Naive thymus-derived CD4-positive, alpha-beta T cell (primary cell): ENCODE measurements around the gene C11orf91. TPM values are rescaled to one million over a fixed set of nuclear protein-coding genes. Genes with fewer than 3 reads are reported as not detected.
"Not testable (repeated sequence)": the region's sequence is repeated elsewhere in the genome, so short reads cannot be mapped to it uniquely, and the experiment has no call there.

Source experiments
- ATAC-seq: fragments of 150-1000 bp; cut with Tn5 transposase; 2 replicates; pipeline ENCODE4 v1.10.0; 2021; ENCODE audit warnings: mild to moderate bottlenecking, moderate library complexity
- CTCF ChIA-PET: fragments of 350-600 bp; sonication (Branson Sonifier 250); formaldehyde crosslinking; loops from one replicate; lab custom pipeline; 2021; ENCODE audit warnings: antibody characterized with exemption; lab: Charles Lee
- POLR2A ChIA-PET: fragments of 350-600 bp; sonication (Branson Sonifier 250); formaldehyde crosslinking; loops from one replicate; lab custom pipeline; 2021; ENCODE audit warnings: antibody characterized with exemption, inconsistent platforms; lab: Charles Lee
- DNase-seq, 9 donors: peaks; one replicate each; pipeline versions ENCODE4 v3.0.0 to v3.0.0-alpha.2; 2020 to 2022; ENCODE audit warnings: mixed read lengths in 1 of 9
- H3K27ac ChIP-seq: one replicate; pipeline ENCODE4 v1.7.0; 2013; ENCODE audit warnings: mild to moderate bottlenecking, low read depth, low read length, moderate library complexity
- H3K27me3 ChIP-seq, 2 donors: one replicate each; pipeline ENCODE4 v1.7.0; 2013; ENCODE audit warnings: low read length in 2 of 2, mild to moderate bottlenecking in 2 of 2, moderate library complexity in 2 of 2; ENCODE audit not compliant: control insufficient read depth in 2 of 2, insufficient read depth in 2 of 2
- H3K36me3 ChIP-seq, 3 experiments: 1 replicate in 2 of 3; 2 replicates in 1 of 3; pipeline ENCODE4 v1.7.0; 2013; ENCODE audit warnings: low read length in 3 of 3, mild to moderate bottlenecking in 3 of 3, moderate library complexity in 1 of 3; ENCODE audit not compliant: insufficient read depth in 3 of 3, control insufficient read depth in 2 of 3
- H3K4me1 ChIP-seq, 2 donors: one replicate each; pipeline ENCODE4 v1.7.0; 2013; ENCODE audit warnings: low read length in 2 of 2, mild to moderate bottlenecking in 2 of 2, moderate library complexity in 1 of 2; ENCODE audit not compliant: control insufficient read depth in 2 of 2, insufficient read depth in 2 of 2
- H3K4me3 ChIP-seq: 2 replicates; pipeline ENCODE4 v1.7.0; 2013; ENCODE audit warnings: mild to moderate bottlenecking, low read length
- H3K9me3 ChIP-seq, 3 experiments: 1 replicate in 2 of 3; 2 replicates in 1 of 3; pipeline ENCODE4 v1.7.0; 2013; ENCODE audit warnings: low read length in 3 of 3; ENCODE audit not compliant: control insufficient read depth in 2 of 3
- H3K27ac Mint-ChIP-seq, 9 donors: one replicate each; pipeline ENCODE4 v1.8.0; 2020 to 2022; ENCODE audit warnings: mixed read lengths in 9 of 9, mild to moderate bottlenecking in 8 of 9, moderate library complexity in 5 of 9, inconsistent platforms in 2 of 9
- H3K27me3 Mint-ChIP-seq, 5 donors: one replicate each; pipeline ENCODE4 v1.8.0; 2021 to 2022; ENCODE audit warnings: mixed read lengths in 5 of 5, mild to moderate bottlenecking in 1 of 5
- H3K36me3 Mint-ChIP-seq, 5 donors: one replicate each; pipeline ENCODE4 v1.8.0; 2020 to 2022; ENCODE audit warnings: mixed read lengths in 5 of 5, mild to moderate bottlenecking in 3 of 5, inconsistent platforms in 1 of 5
- H3K4me1 Mint-ChIP-seq, 7 donors: one replicate each; pipeline ENCODE4 v1.8.0; 2020 to 2022; ENCODE audit warnings: mixed read lengths in 7 of 7, mild to moderate bottlenecking in 3 of 7, inconsistent platforms in 1 of 7
- H3K4me3 Mint-ChIP-seq, 10 donors: one replicate each; pipeline ENCODE4 v1.8.0; 2020 to 2022; ENCODE audit warnings: mild to moderate bottlenecking in 10 of 10, mixed read lengths in 10 of 10, moderate library complexity in 6 of 10, inconsistent platforms in 2 of 10
- H3K9me3 Mint-ChIP-seq, 11 donors: one replicate each; pipeline ENCODE4 v1.8.0; 2020 to 2022; ENCODE audit warnings: mixed read lengths in 11 of 11, mild to moderate bottlenecking in 4 of 11, inconsistent platforms in 1 of 11, moderate library complexity in 1 of 11
- intact Hi-C, 2 donors: fragments of 100-400 bp; cut with micrococcal nuclease; formaldehyde crosslinking; loops; one replicate each; pipeline ENCODE4 v1.15.1; 2023
- polyA plus RNA-seq, 2 donors: library from polyadenylated mRNA; unstranded; fragments of 300-500 nt; fragmentation: Illumina TruSeq; gene quantifications; one replicate each; pipeline ENCODE4 v1.2.3, GENCODE V29; 2021
- total RNA-seq, 6 experiments: library from RNA in 5 of 6; stranded (reverse) in 5 of 6; gene quantifications; 1 replicate in 5 of 6; 2 replicates in 1 of 6; pipeline ENCODE4 v1.2.3 and lab custom pipeline; 2021 to 2026

Gene C11orf91
- total and polyA plus RNA-seq, 7 experiments from 2014 or later: not detected

DNA sequence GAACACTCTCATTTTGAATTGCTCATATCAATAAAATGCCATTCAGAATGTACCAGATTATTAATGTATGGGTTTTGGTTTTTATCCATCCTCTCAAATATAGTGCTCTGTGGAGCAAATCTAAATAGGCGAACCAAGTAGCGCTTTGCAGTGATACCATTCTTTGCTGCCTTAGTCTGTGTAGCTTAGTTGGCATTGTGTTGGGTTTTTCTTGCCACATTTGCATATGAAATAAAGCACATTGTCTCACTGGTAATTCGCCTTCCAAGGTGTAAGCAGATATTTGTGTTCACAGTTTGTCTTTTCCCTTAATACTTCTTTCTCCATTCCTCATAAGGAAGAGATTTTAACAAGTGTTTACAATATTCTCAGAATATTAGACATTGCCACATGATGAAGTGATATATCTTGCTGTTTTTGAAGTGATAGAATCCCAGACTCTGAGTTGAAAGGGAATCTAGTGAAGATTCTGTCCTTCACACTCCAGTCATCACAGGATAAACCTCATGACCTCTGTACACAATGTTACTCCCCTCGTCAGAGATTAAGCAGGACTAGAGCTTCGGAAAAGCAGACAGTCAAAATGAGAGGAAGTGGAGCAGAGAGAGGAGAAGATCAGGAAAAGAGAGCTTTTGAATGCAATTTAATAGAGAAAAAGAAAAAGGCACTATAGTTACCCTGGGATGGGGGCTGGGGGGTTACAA lies 16.5 kb downstream of the C11orf91 start:
- no peaks in the 10 kb centered on the region for H3K9me3 ChIP-seq
- ATAC-seq (no peak), DNase-seq (no peak)
- H3K4me3 Mint-ChIP-seq: no peak overlapping the region
- no peaks in the 10 kb centered on the region for H3K4me1 ChIP-seq
- no peaks in the 10 kb centered on the region for H3K36me3 ChIP-seq
- H3K27ac Mint-ChIP-seq: peak overlapping the region in 1 of 9 donors; percentile 65
- no peak overlapping the region for H3K27ac ChIP-seq
- peaks cover 0 to 4% (median 0%) of the 10 kb centered on the region in 7 donors for H3K4me1 Mint-ChIP-seq
- H3K4me3 ChIP-seq: no peak overlapping the region
- POLR2A ChIA-PET: no interaction called here
- H3K27me3 ChIP-seq: peaks cover 0 to 9% of the 10 kb centered on the region in 2 donors
- CTCF ChIA-PET: no interaction called here
- intact Hi-C loops: no loop called here
- peaks cover 0 to 4% (median 0%) of the 10 kb centered on the region in 5 donors for H3K36me3 Mint-ChIP-seq
- peaks cover 33 to 55% (median 43%) of the 10 kb centered on the region in 5 donors for H3K27me3 Mint-ChIP-seq
- H3K9me3 Mint-ChIP-seq: peaks cover 0 to 5% (median 0%) of the 10 kb centered on the region in 11 donors

DNA sequence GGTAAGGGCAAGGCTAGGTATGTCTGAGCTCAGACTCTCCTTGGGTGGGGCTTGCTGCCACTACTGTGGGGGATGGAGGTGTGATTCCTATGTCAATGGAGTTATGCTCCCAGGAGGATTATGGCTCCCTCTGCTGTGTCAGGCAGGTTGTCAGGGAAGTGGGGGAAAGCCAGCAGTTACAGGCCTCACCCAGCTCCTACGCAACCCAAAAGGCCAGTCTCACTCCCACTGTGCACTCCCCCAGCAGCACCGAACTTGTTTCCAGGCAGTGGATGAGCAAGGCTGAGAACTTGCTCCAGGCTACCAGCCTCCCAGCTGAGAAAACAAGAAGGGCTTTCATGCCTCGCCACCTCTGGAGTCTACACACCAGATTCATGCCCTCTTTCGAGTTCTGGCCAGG lies 18.2 kb downstream of the C11orf91 start:
- Histone ChIP-seq H3K27ac (no peak overlapping the region), H3K4me1 (no peaks in the 10 kb centered on the region), H3K4me3 (no peak overlapping the region), H3K27me3 (peaks cover 0 to 9% of the 10 kb centered on the region in 2 donors), H3K36me3 (no peaks in the 10 kb centered on the region), H3K9me3 (no peaks in the 10 kb centered on the region)
- Mint-ChIP-seq H3K4me1 (peaks cover 0 to 8% (median 0%) of the 10 kb centered on the region in 7 donors), H3K27me3 (peaks cover 43 to 55% (median 52%) of the 10 kb centered on the region in 5 donors), H3K4me3 (no peak overlapping the region), H3K9me3 (peaks cover 0 to 20% (median 5%) of the 10 kb centered on the region in 11 donors), H3K36me3 (peaks cover 0 to 3% (median 0%) of the 10 kb centered on the region in 5 donors), H3K27ac (no peak overlapping the region)
- ChIA-PET CTCF (no interaction called here), POLR2A (no interaction called here)
- ATAC-seq (no peak), DNase-seq (no peak)
- intact Hi-C loops: no loop called here

DNA sequence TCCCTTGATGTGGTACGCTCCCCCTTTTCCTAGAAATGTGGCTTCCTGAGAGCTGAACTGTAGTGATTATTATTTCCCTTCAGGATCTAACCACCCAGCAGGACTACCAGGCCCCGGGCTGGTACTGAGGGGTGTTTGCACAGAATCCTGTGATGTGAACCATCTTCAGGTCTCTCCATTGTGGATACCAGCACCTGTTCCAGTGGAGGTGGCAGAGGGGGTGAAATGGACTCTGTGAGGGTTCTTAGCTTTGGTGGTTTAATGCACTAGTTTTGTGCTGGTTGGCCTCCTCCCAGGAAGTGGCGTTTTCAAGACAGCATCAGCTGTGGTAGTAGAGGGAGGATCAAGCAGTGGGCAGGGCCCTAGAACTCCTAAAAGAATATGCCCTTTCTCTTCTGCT lies 18.6 kb downstream of the C11orf91 start:
- Mint-ChIP-seq H3K4me3 (no peak overlapping the region), H3K27me3 (peaks cover 46 to 55% (median 53%) of the 10 kb centered on the region in 5 donors), H3K4me1 (peaks cover 0 to 8% (median 0%) of the 10 kb centered on the region in 7 donors), H3K9me3 (peaks cover 0 to 21% (median 4%) of the 10 kb centered on the region in 11 donors), H3K27ac (no peak overlapping the region), H3K36me3 (peaks cover 0 to 3% (median 0%) of the 10 kb centered on the region in 5 donors)
- Histone ChIP-seq H3K4me3 (no peak overlapping the region), H3K27me3 (peaks cover 0 to 9% of the 10 kb centered on the region in 2 donors), H3K4me1 (no peaks in the 10 kb centered on the region), H3K9me3 (no peaks in the 10 kb centered on the region), H3K36me3 (no peaks in the 10 kb centered on the region), H3K27ac (no peak overlapping the region)
- DNase-seq: no peak
- POLR2A ChIA-PET: no interaction called here
- ATAC-seq: no peak
- CTCF ChIA-PET: no interaction called here
- intact Hi-C loops: no loop called here

DNA sequence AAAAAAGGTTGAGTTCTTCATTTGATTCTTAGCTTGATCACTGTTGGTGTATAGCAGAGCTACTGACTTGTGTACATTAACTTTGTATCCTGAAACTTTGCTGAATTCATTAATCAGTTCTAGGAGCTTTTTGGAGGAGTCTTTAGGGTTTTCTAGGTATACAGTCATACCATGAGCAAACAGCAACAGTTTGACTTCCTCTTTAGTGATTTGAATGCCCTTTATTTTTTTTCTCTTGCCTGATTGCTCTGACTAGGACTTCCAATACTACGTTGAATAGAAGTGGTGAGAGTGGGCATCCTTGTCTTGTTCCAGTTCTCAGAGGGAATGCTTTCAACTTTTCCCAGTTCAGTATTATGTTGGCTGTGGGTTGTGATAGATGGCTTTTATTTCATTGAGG lies 22.0 kb downstream of the C11orf91 start:
- Mint-ChIP-seq H3K27me3 (peaks cover 33 to 52% (median 41%) of the 10 kb centered on the region in 5 donors), H3K9me3 (peaks cover 0 to 23% (median 4%) of the 10 kb centered on the region in 11 donors)
- H3K4me1 Mint-ChIP-seq, H3K4me3 Mint-ChIP-seq, H3K27ac ChIP-seq, H3K4me3 ChIP-seq, ATAC-seq, H3K36me3 ChIP-seq, H3K36me3 Mint-ChIP-seq, DNase-seq, H3K27me3 ChIP-seq, H3K9me3 ChIP-seq, intact Hi-C loops, H3K4me1 ChIP-seq, POLR2A ChIA-PET, CTCF ChIA-PET, H3K27ac Mint-ChIP-seq: not testable (repeated sequence)

DNA sequence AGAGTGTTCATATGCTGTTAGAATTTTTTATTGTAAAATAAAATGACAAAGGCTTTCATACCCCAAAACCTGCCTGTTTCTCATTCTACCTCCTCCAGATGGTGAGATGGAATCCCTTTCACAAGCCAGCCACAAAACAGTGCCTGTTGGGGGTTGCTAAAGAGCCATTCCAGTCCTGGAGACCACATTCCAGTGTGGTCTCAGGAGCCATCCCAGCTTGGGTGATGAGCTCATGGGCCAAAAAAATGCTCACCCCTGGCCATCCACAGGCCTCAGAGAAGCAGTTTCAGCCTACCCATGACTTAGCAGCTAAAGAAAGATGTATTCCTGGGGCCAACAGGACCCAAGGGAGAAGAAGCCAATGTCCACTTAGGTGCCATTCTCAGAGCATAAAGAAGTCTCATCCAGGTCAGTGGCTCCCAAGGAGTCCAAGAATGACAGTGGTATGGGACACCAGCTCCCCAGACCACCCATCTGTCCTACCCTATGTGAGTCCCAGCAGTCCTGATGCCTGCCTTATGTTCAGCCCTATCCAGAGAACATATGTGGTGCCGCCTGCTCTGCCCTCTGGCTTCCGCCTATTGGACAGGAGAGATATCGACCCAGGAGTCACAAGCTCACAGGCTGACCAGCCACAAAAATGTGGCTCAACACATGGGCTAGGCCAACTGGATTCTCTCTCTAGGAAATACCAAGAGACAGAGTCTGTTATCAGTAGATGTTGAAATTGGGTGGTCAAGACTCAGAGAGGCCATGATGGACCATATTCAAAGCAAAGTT lies 26.4 kb downstream of the C11orf91 start:
- Mint-ChIP-seq H3K9me3 (peaks cover 0 to 23% (median 4%) of the 10 kb centered on the region in 11 donors), H3K4me1 (peaks cover 0 to 9% (median 0%) of the 10 kb centered on the region in 7 donors), H3K27ac (no peak overlapping the region), H3K4me3 (no peak overlapping the region), H3K36me3 (peaks cover 0 to 3% (median 0%) of the 10 kb centered on the region in 5 donors), H3K27me3 (peaks cover 0 to 18% (median 13%) of the 10 kb centered on the region in 5 donors)
- DNase-seq: no peak
- no peak overlapping the region for H3K4me3 ChIP-seq
- intact Hi-C loops: no loop called here
- H3K9me3 ChIP-seq: no peaks in the 10 kb centered on the region
- no peaks in the 10 kb centered on the region for H3K36me3 ChIP-seq
- H3K4me1 ChIP-seq: no peaks in the 10 kb centered on the region
- H3K27ac ChIP-seq: no peak overlapping the region
- ChIA-PET CTCF (no interaction called here), POLR2A (no interaction called here)
- ATAC-seq: no peak
- no peaks in the 10 kb centered on the region for H3K27me3 ChIP-seq

DNA sequence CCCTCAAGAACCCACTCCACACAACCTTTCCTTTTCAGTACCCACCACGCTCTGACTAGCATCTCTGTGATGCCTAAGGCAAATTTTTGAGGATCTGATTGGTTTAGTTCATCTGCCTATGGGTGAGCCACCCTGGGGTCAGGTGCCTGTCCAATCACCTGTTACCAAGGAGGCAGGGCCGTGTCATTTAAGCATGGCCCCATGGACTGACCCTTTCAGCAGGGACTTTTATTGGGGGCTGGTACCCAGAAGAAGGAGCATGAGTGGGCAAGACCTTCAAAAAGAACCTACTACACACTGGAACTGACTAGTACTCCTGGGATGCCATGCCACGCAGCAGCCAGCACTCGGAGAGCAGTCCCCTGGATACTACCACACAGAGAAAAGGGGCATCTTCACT lies 28.4 kb downstream of the C11orf91 start:
- H3K27me3 Mint-ChIP-seq: peaks cover 2 to 11% (median 6%) of the 10 kb centered on the region in 5 donors
- H3K27ac Mint-ChIP-seq: no peak overlapping the region
- peaks cover 0 to 4% (median under 1%) of the 10 kb centered on the region in 11 donors for H3K9me3 Mint-ChIP-seq
- ATAC-seq: no peak
- no peaks in the 10 kb centered on the region for H3K36me3 Mint-ChIP-seq
- no peaks in the 10 kb centered on the region for H3K4me1 ChIP-seq
- no peaks in the 10 kb centered on the region for H3K36me3 ChIP-seq
- no peak overlapping the region for H3K27ac ChIP-seq
- no peak for DNase-seq
- no peak overlapping the region for H3K4me3 Mint-ChIP-seq
- no peaks in the 10 kb centered on the region for H3K27me3 ChIP-seq
- intact Hi-C loops: no loop called here
- peaks cover 0 to 4% (median 0%) of the 10 kb centered on the region in 7 donors for H3K4me1 Mint-ChIP-seq
- ChIA-PET POLR2A (no interaction called here), CTCF (no interaction called here)
- no peak overlapping the region for H3K4me3 ChIP-seq
- H3K9me3 ChIP-seq: no peaks in the 10 kb centered on the region
